Endodermal cell (in vitro differentiated cells): ENCODE data around the gene TRAPPC2. TPM values are rescaled to one million over a fixed set of nuclear protein-coding genes. Genes with fewer than 3 reads are reported as not detected.

Source experiments
- DNase-seq: peaks from one replicate; pipeline ENCODE4 v3.0.0-alpha.2; 2017
- H3K27ac ChIP-seq: 2 replicates; pipeline ENCODE4 v1.5.1; 2013; ENCODE audit warnings: mild to moderate bottlenecking, low read depth, low read length, moderate library complexity
- H3K27me3 ChIP-seq: 2 replicates; pipeline ENCODE4 v1.6.1; 2013; ENCODE audit warnings: mild to moderate bottlenecking, low read length, moderate library complexity; ENCODE audit not compliant: insufficient read depth, control insufficient read depth, poor library complexity, severe bottlenecking
- H3K36me3 ChIP-seq: 2 replicates; pipeline ENCODE4 v1.7.0; 2013; ENCODE audit warnings: mild to moderate bottlenecking, low read length, moderate library complexity; ENCODE audit not compliant: control insufficient read depth, insufficient read depth
- H3K4me1 ChIP-seq: one replicate; pipeline ENCODE4 v1.7.0; 2013; ENCODE audit warnings: low read length; ENCODE audit not compliant: control insufficient read depth, insufficient read depth
- H3K4me3 ChIP-seq: 2 replicates; pipeline ENCODE4 v1.5.1; 2013; ENCODE audit warnings: mild to moderate bottlenecking, low read length, moderate library complexity
- H3K9ac ChIP-seq: 2 replicates; pipeline ENCODE4 v1.6.1; 2013; ENCODE audit warnings: mild to moderate bottlenecking, low read length, moderate library complexity; ENCODE audit not compliant: poor library complexity, severe bottlenecking; ENCODE audit errors: extremely low read depth
- H3K9me3 ChIP-seq: 2 replicates; pipeline ENCODE4 v1.6.1; 2013; ENCODE audit warnings: mild to moderate bottlenecking, low read length, moderate library complexity; ENCODE audit not compliant: control insufficient read depth
- H3K27ac Mint-ChIP-seq: 2 replicates; pipeline ENCODE4 v1.8.0; 2020; ENCODE audit warnings: mixed read lengths
- H3K27me3 Mint-ChIP-seq: 2 replicates; pipeline ENCODE4 v1.8.0; 2021; ENCODE audit warnings: mild to moderate bottlenecking, mixed read lengths; ENCODE audit not compliant: insufficient read depth
- H3K36me3 Mint-ChIP-seq: 2 replicates; pipeline ENCODE4 v1.8.0; 2020; ENCODE audit warnings: low read depth, mixed read lengths
- H3K4me1 Mint-ChIP-seq: 2 replicates; pipeline ENCODE4 v1.8.0; 2020; ENCODE audit warnings: mixed read lengths
- H3K4me3 Mint-ChIP-seq: 2 replicates; pipeline ENCODE4 v1.8.0; 2020; ENCODE audit warnings: mild to moderate bottlenecking, moderate library complexity, mixed read lengths
- H3K9me3 Mint-ChIP-seq: 2 replicates; pipeline ENCODE4 v1.8.0; 2020; ENCODE audit warnings: mild to moderate bottlenecking, mixed read lengths
- CTCF ChIP-seq: fragments of 200-600 bp; sonication (generic); conservative IDR thresholded peaks from 2 replicates; pipeline ENCODE4 v1.5.0; 2021; ENCODE audit warnings: antibody characterized with exemption, mild to moderate bottlenecking
- WGBS, 2 experiments: methylation state at CpG; one replicate each; pipeline versions ENCODE4 v1.1.5 to v1.1.7; 2013; ENCODE audit warnings: missing lambda C conversion rate in 2 of 2, mixed read lengths in 1 of 2; ENCODE audit not compliant: insufficient coverage in 1 of 2, insufficient read length in 1 of 2; 5-methylcytosine and 5-hydroxymethylcytosine counted together
- total RNA-seq, 2 donors: library from RNA; stranded (reverse); fragmentation: NEBNext Ultra II Directional in 1 of 2; extraction: Animal tissue kit (Norgen Biotek cat#: 25700) in 1 of 2; gene quantifications; 2 replicates in 1 of 2; 3 replicates in 1 of 2; pipeline ENCODE4 v1.2.1, GENCODE V29; 2021

TRAPPC2 gene
- total RNA-seq, 2 donors from 2014 or later: 12.8 to 14.7 TPM

- no peak for TF ChIP-seq CTCF
- no peaks in the 10 kb centered on the region for H3K9me3 ChIP-seq
- Mint-ChIP-seq H3K27me3 (no peaks in the 10 kb centered on the region), H3K9me3 (peaks cover 43% of the 10 kb centered on the region), H3K27ac (no peak overlapping the region), H3K36me3 (peaks cover 5% of the 10 kb centered on the region), H3K4me3 (no peak overlapping the region), H3K4me1 (peaks cover 3% of the 10 kb centered on the region)
- no peaks in the 10 kb centered on the region for H3K4me1 ChIP-seq
- no peak overlapping the region for H3K4me3 ChIP-seq
- 97 to 100% methylated on average over 1 to 3 of the region's 3 CpGs for WGBS, 2 experiments
- no peaks in the 10 kb centered on the region for H3K27me3 ChIP-seq
- H3K9ac ChIP-seq: no peak overlapping the region
- no peak for DNase-seq
- H3K27ac ChIP-seq: no peak overlapping the region
- H3K36me3 ChIP-seq: peaks cover 4% of the 10 kb centered on the region
Measured at GRCh38 chrX:13703135-13703534, 31.3 kb downstream of the TRAPPC2 start.

- no peak overlapping the region for H3K27ac Mint-ChIP-seq
- no peaks in the 10 kb centered on the region for H3K27me3 ChIP-seq
- H3K4me1 ChIP-seq: no peaks in the 10 kb centered on the region
- H3K4me1 Mint-ChIP-seq: peaks cover 3% of the 10 kb centered on the region
- H3K36me3 Mint-ChIP-seq: no peaks in the 10 kb centered on the region
- TF ChIP-seq CTCF: no peak
- H3K27me3 Mint-ChIP-seq: no peaks in the 10 kb centered on the region
- no peaks in the 10 kb centered on the region for H3K9me3 ChIP-seq
- H3K9ac ChIP-seq: no peak overlapping the region
- 80 to 91% methylated on average over 1 to 5 of the region's 5 CpGs for WGBS, 2 experiments
- peaks cover 44% of the 10 kb centered on the region for H3K9me3 Mint-ChIP-seq
- peaks cover 8% of the 10 kb centered on the region for H3K36me3 ChIP-seq
- DNase-seq: no peak
- H3K4me3 Mint-ChIP-seq: no peak overlapping the region
- no peak overlapping the region for H3K27ac ChIP-seq
- no peak overlapping the region for H3K4me3 ChIP-seq
Measured at GRCh38 chrX:13702111-13702789, 32.2 kb downstream of the TRAPPC2 start.

GRCh38 chrX:13700380-13700779 lies 34.0 kb downstream of the TRAPPC2 start:
- H3K4me3 ChIP-seq: no peak overlapping the region
- H3K27ac ChIP-seq: no peak overlapping the region
- peaks cover 50% of the 10 kb centered on the region for H3K9me3 Mint-ChIP-seq
- H3K27ac Mint-ChIP-seq: no peak overlapping the region
- no peak overlapping the region for H3K4me3 Mint-ChIP-seq
- WGBS, 2 experiments: 90 to 100% methylated on average over 3 to 4 of the region's 4 CpGs
- no peak overlapping the region for H3K9ac ChIP-seq
- peaks cover 3% of the 10 kb centered on the region for H3K4me1 Mint-ChIP-seq
- no peaks in the 10 kb centered on the region for H3K4me1 ChIP-seq
- no peaks in the 10 kb centered on the region for H3K36me3 Mint-ChIP-seq
- no peaks in the 10 kb centered on the region for H3K9me3 ChIP-seq
- no peaks in the 10 kb centered on the region for H3K27me3 Mint-ChIP-seq
- no peak for DNase-seq
- no peaks in the 10 kb centered on the region for H3K27me3 ChIP-seq
- TF ChIP-seq CTCF: no peak
- peaks cover 8% of the 10 kb centered on the region for H3K36me3 ChIP-seq
